A673 (cell line): ENCODE measurements around the gene CDC42BPA. TPM values are rescaled to one million over a fixed set of nuclear protein-coding genes. Genes with fewer than 3 reads are reported as not detected.

Source experiments
- BruUV-seq: library from RNA; stranded (reverse); fragments of 400-500 nt; replicated peaks from 2 replicates; lab custom pipeline; 2021; lab: Mats Ljungman, UMichigan
- CTCF ChIA-PET: fragments of 300-600 bp; sonication (Branson Sonifier 250); formaldehyde crosslinking; loops from one replicate; lab custom pipeline; 2022; ENCODE audit warnings: antibody characterized with exemption; lab: Charles Lee
- POLR2A ChIA-PET: fragments of 300-600 bp; sonication (Branson Sonifier 250); formaldehyde crosslinking; loops from one replicate; lab custom pipeline; 2022; ENCODE audit warnings: antibody characterized with exemption; ENCODE audit not compliant: low non-redundant PET; lab: Charles Lee
- DNase-seq: peaks from one replicate; pipeline ENCODE4 v3.0.0-alpha.2; 2015; ENCODE audit warnings: low spot score
- H3K27ac ChIP-seq: fragments of 200-600 bp; sonication (generic); 2 replicates; pipeline ENCODE4 v1.5.1; 2016; ENCODE audit warnings: mixed run types, low read depth, mild to moderate bottlenecking, mixed read lengths, antibody characterized with exemption, low read length; ENCODE audit not compliant: poor library complexity, severe bottlenecking
- H3K27me3 ChIP-seq: fragments of 200-600 bp; sonication (generic); replicated peaks from 2 replicates; pipeline ENCODE4 v1.6.1; 2017; ENCODE audit warnings: mixed run types, low read depth, mild to moderate bottlenecking, mixed read lengths, antibody characterized with exemption, low read length; ENCODE audit not compliant: insufficient read depth, poor library complexity
- H3K36me3 ChIP-seq: fragments of 200-600 bp; sonication (generic); 2 replicates; pipeline ENCODE4 v1.6.1; 2016; ENCODE audit warnings: mixed run types, mild to moderate bottlenecking, mixed read lengths, antibody characterized with exemption, low read length; ENCODE audit not compliant: insufficient read depth, poor library complexity, severe bottlenecking
- H3K4me1 ChIP-seq: fragments of 200-600 bp; sonication (generic); 2 replicates; pipeline ENCODE4 v1.6.1; 2017; ENCODE audit warnings: mixed run types, mild to moderate bottlenecking, mixed read lengths, antibody characterized with exemption, low read length; ENCODE audit not compliant: insufficient read depth, poor library complexity, severe bottlenecking
- H3K4me3 ChIP-seq: fragments of 200-600 bp; sonication (generic); 2 replicates; pipeline ENCODE4 v1.5.1; 2016; ENCODE audit warnings: low read depth, mixed run types, mild to moderate bottlenecking, mixed read lengths, low read length; ENCODE audit not compliant: poor library complexity, severe bottlenecking
- H3K9me3 ChIP-seq: fragments of 200-600 bp; sonication (generic); 2 replicates; pipeline ENCODE4 v1.6.1; 2016; ENCODE audit warnings: mixed run types, low read depth, mild to moderate bottlenecking, mixed read lengths, antibody characterized with exemption, low read length; ENCODE audit not compliant: poor library complexity, severe bottlenecking
- EZH2 ChIP-seq: fragments of 200-600 bp; sonication (generic); IDR thresholded peaks from 2 replicates; pipeline ENCODE4 v1.6.1; 2017; ENCODE audit warnings: borderline replicate concordance, low read depth, mild to moderate bottlenecking, mixed read lengths, antibody characterized with exemption, low read length; ENCODE audit not compliant: poor library complexity, severe bottlenecking
- intact Hi-C: fragments of 100-400 bp; cut with micrococcal nuclease; formaldehyde crosslinking; loops from one replicate; pipeline ENCODE4 v1.10.0; 2022; ENCODE audit not compliant: unreplicated experiment
- total RNA-seq: library from RNA; stranded (reverse); gene quantifications from 2 replicates; pipeline ENCODE4 v1.2.3, GENCODE V29; 2021
- TF ChIP-seq, protein P1 (sequence below): fragments of 300-800, 200-600 bp; sonication (generic); conservative IDR thresholded peaks from 2 replicates; pipeline ENCODE4 v1.5.1; 2017; ENCODE audit warnings: low read depth, mild to moderate bottlenecking, antibody characterized with exemption, low read length, moderate library complexity, mixed read lengths

CDC42BPA gene
- total RNA-seq, 1 experiment from 2014 or later = 21.7 TPM

GRCh38 chr1:226980565-226981385 lies 337.5 kb downstream of the CDC42BPA start:
- ChIA-PET POLR2A (no interaction called here), CTCF (no interaction called here)
- Histone ChIP-seq H3K27me3 (no peaks in the 10 kb centered on the region), H3K27ac (no peak overlapping the region), H3K4me1 (no peaks in the 10 kb centered on the region), H3K4me3 (no peak overlapping the region), H3K9me3 (no peaks in the 10 kb centered on the region), H3K36me3 (no peaks in the 10 kb centered on the region)
- no peak for DNase-seq
- no peak for TF ChIP-seq EZH2
- TF ChIP-seq, protein P1, sequence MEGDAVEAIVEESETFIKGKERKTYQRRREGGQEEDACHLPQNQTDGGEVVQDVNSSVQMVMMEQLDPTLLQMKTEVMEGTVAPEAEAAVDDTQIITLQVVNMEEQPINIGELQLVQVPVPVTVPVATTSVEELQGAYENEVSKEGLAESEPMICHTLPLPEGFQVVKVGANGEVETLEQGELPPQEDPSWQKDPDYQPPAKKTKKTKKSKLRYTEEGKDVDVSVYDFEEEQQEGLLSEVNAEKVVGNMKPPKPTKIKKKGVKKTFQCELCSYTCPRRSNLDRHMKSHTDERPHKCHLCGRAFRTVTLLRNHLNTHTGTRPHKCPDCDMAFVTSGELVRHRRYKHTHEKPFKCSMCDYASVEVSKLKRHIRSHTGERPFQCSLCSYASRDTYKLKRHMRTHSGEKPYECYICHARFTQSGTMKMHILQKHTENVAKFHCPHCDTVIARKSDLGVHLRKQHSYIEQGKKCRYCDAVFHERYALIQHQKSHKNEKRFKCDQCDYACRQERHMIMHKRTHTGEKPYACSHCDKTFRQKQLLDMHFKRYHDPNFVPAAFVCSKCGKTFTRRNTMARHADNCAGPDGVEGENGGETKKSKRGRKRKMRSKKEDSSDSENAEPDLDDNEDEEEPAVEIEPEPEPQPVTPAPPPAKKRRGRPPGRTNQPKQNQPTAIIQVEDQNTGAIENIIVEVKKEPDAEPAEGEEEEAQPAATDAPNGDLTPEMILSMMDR = no peak
- BruUV-seq = no TSS peak
- intact Hi-C loops = no loop called here

DNA sequence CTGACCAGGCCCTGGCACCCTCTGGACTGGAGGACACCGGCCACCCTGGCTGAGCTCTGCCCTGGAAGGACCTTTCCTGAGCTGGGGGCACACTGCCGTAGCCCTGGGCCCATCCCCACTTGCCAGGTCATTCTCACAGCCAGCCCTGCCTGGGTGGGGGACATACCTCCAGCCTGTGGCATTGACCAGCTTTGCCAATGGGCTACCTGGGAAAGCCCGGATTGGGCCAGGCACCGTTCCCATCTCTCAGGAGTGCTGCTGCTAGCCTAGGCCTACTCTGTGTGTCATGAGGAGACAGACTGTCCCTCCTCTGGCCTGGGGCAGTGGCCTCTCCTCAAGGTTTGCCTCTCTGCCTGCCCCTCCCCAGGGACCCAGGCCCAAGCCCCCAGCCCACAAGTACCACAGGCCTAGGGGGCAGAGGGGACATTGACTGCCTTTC lies 338.2 kb downstream of the CDC42BPA start:
- TF ChIP-seq, protein P1 = no peak
- no peak for TF ChIP-seq EZH2
- no peak for DNase-seq
- H3K9me3 ChIP-seq = no peaks in the 10 kb centered on the region
- POLR2A ChIA-PET = no interaction called here
- H3K4me1 ChIP-seq = no peaks in the 10 kb centered on the region
- intact Hi-C loops = no loop called here
- H3K36me3 ChIP-seq = no peaks in the 10 kb centered on the region
- BruUV-seq = no TSS peak
- no peak overlapping the region for H3K27ac ChIP-seq
- H3K4me3 ChIP-seq = no peak overlapping the region
- H3K27me3 ChIP-seq = no peaks in the 10 kb centered on the region
- CTCF ChIA-PET = no interaction called here

- no peaks in the 10 kb centered on the region for H3K4me1 ChIP-seq
- TF ChIP-seq EZH2 = no peak
- TF ChIP-seq, protein P1 = no peak
Measured at GRCh38 chr1:226979517-226980121, 338.7 kb downstream of the CDC42BPA start.

More at GRCh38 chr1:226979517-226980121, 338.7 kb downstream of the CDC42BPA start:
- no peaks in the 10 kb centered on the region for H3K9me3 ChIP-seq
- CTCF ChIA-PET = no interaction called here
- no peak overlapping the region for H3K4me3 ChIP-seq
- no peaks in the 10 kb centered on the region for H3K36me3 ChIP-seq
- DNase-seq = no peak
- no peaks in the 10 kb centered on the region for H3K27me3 ChIP-seq
- H3K27ac ChIP-seq = no peak overlapping the region
- POLR2A ChIA-PET = no interaction called here
- intact Hi-C loops = no loop called here
- BruUV-seq = no TSS peak
